CD14-positive monocyte (primary cell): ENCODE measurements around the gene PPP4R1. TPM values are rescaled to one million over a fixed set of nuclear protein-coding genes. Genes with fewer than 3 reads are reported as not detected.
A peak's percentile ranks its signal among the peaks of the same experiment; 100 is the strongest.

Experiments
- DNase-seq, 3 donors: peaks; one replicate each; pipeline ENCODE4 v3.0.0-alpha.2; 2011 to 2022
- H2AFZ ChIP-seq: 2 replicates; pipeline ENCODE4 v1.6.0; 2012; ENCODE audit warnings: mild to moderate bottlenecking, low read depth, low read length, inconsistent platforms; ENCODE audit not compliant: insufficient read depth, poor library complexity, severe bottlenecking
- H3K27ac ChIP-seq, 2 donors: 1 replicate in 1 of 2; 2 replicates in 1 of 2; pipeline ENCODE4 v1.5.1; 2012 to 2013; ENCODE audit warnings: low read length in 2 of 2, control low read depth in 1 of 2, inconsistent platforms in 1 of 2, low read depth in 1 of 2, mild to moderate bottlenecking in 1 of 2
- H3K27me3 ChIP-seq, 2 donors: one replicate each; pipeline versions ENCODE4 v1.6.0 to v1.6.1; 2011 to 2013; ENCODE audit warnings: low read length in 2 of 2; ENCODE audit not compliant: control insufficient read depth in 2 of 2, insufficient read depth in 2 of 2
- H3K36me3 ChIP-seq, 2 donors: replicated peaks in 1 of 2; 1 replicate in 1 of 2; 2 replicates in 1 of 2; pipeline versions ENCODE4 v1.5.1 to v1.6.1; 2012 to 2013; ENCODE audit warnings: low read length in 2 of 2, control low read depth in 1 of 2, inconsistent platforms in 1 of 2, mild to moderate bottlenecking in 1 of 2; ENCODE audit not compliant: insufficient read depth in 2 of 2, control insufficient read depth in 1 of 2
- H3K4me1 ChIP-seq, 2 donors: 1 replicate in 1 of 2; 2 replicates in 1 of 2; pipeline versions ENCODE4 v1.5.1 to v1.6.1; 2012 to 2013; ENCODE audit warnings: low read length in 2 of 2, control low read depth in 1 of 2, inconsistent platforms in 1 of 2, mild to moderate bottlenecking in 1 of 2, moderate library complexity in 1 of 2; ENCODE audit not compliant: insufficient read depth in 2 of 2, control insufficient read depth in 1 of 2
- H3K4me2 ChIP-seq: replicated peaks from 2 replicates; pipeline ENCODE3; 2012; ENCODE audit warnings: low read length, moderate library complexity, mild to moderate bottlenecking; ENCODE audit not compliant: poor library complexity, severe bottlenecking; ENCODE audit errors: extremely low read depth
- H3K4me3 ChIP-seq, 3 experiments: fragments of 200-600 bp in 1 of 3; sonication (generic) in 1 of 3; replicated peaks in 1 of 3; 1 replicate in 2 of 3; 2 replicates in 1 of 3; pipeline ENCODE4 v1.5.1; 2011 to 2013; ENCODE audit warnings: low read length in 3 of 3, mild to moderate bottlenecking in 3 of 3, control low read depth in 2 of 3, low read depth in 2 of 3, inconsistent platforms in 1 of 3, moderate library complexity in 1 of 3
- H3K79me2 ChIP-seq: 2 replicates; pipeline ENCODE4 v1.6.0; 2012; ENCODE audit warnings: mild to moderate bottlenecking, control low read depth, inconsistent platforms, low read length, moderate library complexity; ENCODE audit not compliant: insufficient read depth
- H3K9ac ChIP-seq: 2 replicates; pipeline ENCODE4 v1.6.0; 2017; ENCODE audit warnings: low read length, mild to moderate bottlenecking; ENCODE audit not compliant: insufficient read depth, poor library complexity, severe bottlenecking
- H3K9me3 ChIP-seq, 2 donors: replicated peaks in 1 of 2; 1 replicate in 1 of 2; 2 replicates in 1 of 2; pipeline versions ENCODE4 v1.5.1 to v1.6.1; 2012 to 2013; ENCODE audit warnings: low read length in 2 of 2, control low read depth in 1 of 2; ENCODE audit not compliant: control insufficient read depth in 1 of 2, insufficient read depth in 1 of 2
- H4K20me1 ChIP-seq: 2 replicates; pipeline ENCODE4 v1.6.0; 2012; ENCODE audit warnings: mild to moderate bottlenecking, low read length, control low read depth, moderate library complexity; ENCODE audit not compliant: insufficient read depth
- H3K27ac Mint-ChIP-seq, 7 donors: one replicate each; pipeline ENCODE4 v1.8.0; 2020; ENCODE audit warnings: mild to moderate bottlenecking in 7 of 7, mixed read lengths in 7 of 7, moderate library complexity in 6 of 7, inconsistent platforms in 2 of 7
- H3K27me3 Mint-ChIP-seq, 3 donors: one replicate each; pipeline ENCODE4 v1.8.0; 2021 to 2022; ENCODE audit warnings: low read depth in 3 of 3, mild to moderate bottlenecking in 3 of 3, mixed read lengths in 3 of 3, moderate library complexity in 3 of 3, inconsistent platforms in 1 of 3
- H3K36me3 Mint-ChIP-seq, 2 donors: one replicate each; pipeline ENCODE4 v1.8.0; 2020; ENCODE audit warnings: mixed read lengths in 2 of 2, inconsistent platforms in 1 of 2, mild to moderate bottlenecking in 1 of 2
- H3K4me1 Mint-ChIP-seq: one replicate; pipeline ENCODE4 v1.8.0; 2020; ENCODE audit warnings: mild to moderate bottlenecking, mixed read lengths
- H3K4me3 Mint-ChIP-seq, 2 donors: one replicate each; pipeline ENCODE4 v1.8.0; 2020; ENCODE audit warnings: mild to moderate bottlenecking in 2 of 2, mixed read lengths in 2 of 2, moderate library complexity in 1 of 2
- H3K9me3 Mint-ChIP-seq, 7 donors: one replicate each; pipeline ENCODE4 v1.8.0; 2020 to 2022; ENCODE audit warnings: mixed read lengths in 7 of 7, mild to moderate bottlenecking in 6 of 7, moderate library complexity in 6 of 7, inconsistent platforms in 2 of 7
- CTCF ChIP-seq: fragments of 200-600 bp; IDR thresholded peaks from one replicate; pipeline ENCODE4 v1.8.0; 2022; ENCODE audit warnings: antibody characterized with exemption, mild to moderate bottlenecking
- WGBS: methylation state at CpG from one replicate; pipeline ENCODE4 v1.1.5; 2013; ENCODE audit warnings: missing lambda C conversion rate; ENCODE audit not compliant: insufficient coverage; 5-methylcytosine and 5-hydroxymethylcytosine counted together
- intact Hi-C, 2 donors: fragments of 100-400 bp; cut with micrococcal nuclease; formaldehyde crosslinking; loops; one replicate each; pipeline versions ENCODE4 v1.15.0 to v1.15.1; 2023
- polyA plus RNA-seq, 3 donors: library from polyadenylated mRNA; depleted of rRNA in 1 of 3; unstranded in 2 of 3; stranded (reverse) in 1 of 3; fragments of 300-500 nt in 2 of 3; fragments of >200 nt in 1 of 3; fragmentation: Illumina TruSeq in 2 of 3; gene quantifications; 1 replicate in 2 of 3; 2 replicates in 1 of 3; pipeline ENCODE4 v1.2.3, GENCODE V29; 2012 to 2021

PPP4R1 gene
- polyA plus RNA-seq, 3 donors = 22.0 to 45.3 (median 24.6) TPM

- DNase-seq = no peak
- Histone ChIP-seq H3K9ac (no peak overlapping the region), H3K36me3 (peaks cover 52 to 97% of the 10 kb centered on the region in 2 donors), H2AFZ (no peak overlapping the region), H3K4me3 (no peak overlapping the region), H3K27ac (no peak overlapping the region), H3K27me3 (no peaks in the 10 kb centered on the region), H4K20me1 (peaks cover 4% of the 10 kb centered on the region), H3K4me1 (peaks cover 14 to 22% of the 10 kb centered on the region in 2 donors), H3K9me3 (no peaks in the 10 kb centered on the region), H3K4me2 (no peak overlapping the region), H3K79me2 (no peaks in the 10 kb centered on the region)
- intact Hi-C loops = no loop called here
- H3K4me1 Mint-ChIP-seq = peaks cover 32% of the 10 kb centered on the region
- H3K36me3 Mint-ChIP-seq = peaks cover 55 to 72% of the 10 kb centered on the region in 2 donors
- H3K27ac Mint-ChIP-seq = peak overlapping the region in 1 of 7 donors; percentile 1
- no peak for TF ChIP-seq CTCF
- WGBS = 92% methylated on average over 2 of the region's 2 CpGs
- no peak overlapping the region for H3K4me3 Mint-ChIP-seq
- H3K27me3 Mint-ChIP-seq = no peaks in the 10 kb centered on the region
- no peaks in the 10 kb centered on the region for H3K9me3 Mint-ChIP-seq
Observed at GRCh38 chr18:9565407-9565806, 49.0 kb downstream of the PPP4R1 start.

- no peak overlapping the region for H3K4me3 Mint-ChIP-seq
- WGBS = 100% methylated on average over 1 of the region's 4 CpGs
- peaks cover 50 to 97% of the 10 kb centered on the region in 2 donors for H3K36me3 ChIP-seq
Observed at GRCh38 chr18:9563331-9563730, 51.0 kb downstream of the PPP4R1 start.

More at GRCh38 chr18:9563331-9563730, 51.0 kb downstream of the PPP4R1 start:
- peak; percentile 3 to 18 (median 16) for DNase-seq
- Histone ChIP-seq H3K27ac (peak overlapping the region in 1 of 2 donors; percentile 17), H2AFZ (no peak overlapping the region), H4K20me1 (peaks cover 4% of the 10 kb centered on the region), H3K9ac (no peak overlapping the region), H3K27me3 (no peaks in the 10 kb centered on the region), H3K4me1 (peaks cover 14 to 22% of the 10 kb centered on the region in 2 donors), H3K9me3 (no peaks in the 10 kb centered on the region), H3K79me2 (no peaks in the 10 kb centered on the region), H3K4me3 (no peak overlapping the region), H3K4me2 (no peak overlapping the region)
- TF ChIP-seq CTCF = no peak
- H3K27ac Mint-ChIP-seq = peak overlapping the region in 4 of 7 donors; percentile 8 to 51 (median 22)
- no peaks in the 10 kb centered on the region for H3K27me3 Mint-ChIP-seq
- peaks cover 60 to 73% of the 10 kb centered on the region in 2 donors for H3K36me3 Mint-ChIP-seq
- H3K4me1 Mint-ChIP-seq = peaks cover 37% of the 10 kb centered on the region
- intact Hi-C loops = no loop called here
- H3K9me3 Mint-ChIP-seq = no peaks in the 10 kb centered on the region
